GM12872 (cell line): ENCODE data around the gene SGTB.

Experiments
- CTCF ChIP-seq: IDR thresholded peaks from 3 replicates; pipeline ENCODE4 v1.5.1; 2011; ENCODE audit warnings: low read depth, mild to moderate bottlenecking, low read length, moderate library complexity; ENCODE audit not compliant: insufficient read depth

The SGTB gene

GRCh38 chr5:65707663-65708062 lies 14.2 kb downstream of the SGTB start:
- no peak for TF ChIP-seq CTCF

- no peak for TF ChIP-seq CTCF
Observed at GRCh38 chr5:65704621-65705239, 17.2 kb downstream of the SGTB start.

- no peak for TF ChIP-seq CTCF
Observed at GRCh38 chr5:65702036-65702435, 19.9 kb downstream of the SGTB start.

- TF ChIP-seq CTCF: no peak
Observed at GRCh38 chr5:65699338-65699737, 22.6 kb downstream of the SGTB start.

GRCh38 chr5:65696892-65697291 lies 25.0 kb downstream of the SGTB start:
- TF ChIP-seq CTCF: no peak

- no peak for TF ChIP-seq CTCF
Observed at GRCh38 chr5:65695896-65696295, 26.0 kb downstream of the SGTB start.

GRCh38 chr5:65695162-65695755 lies 26.6 kb downstream of the SGTB start:
- TF ChIP-seq CTCF: no peak

GRCh38 chr5:65693121-65693520 lies 28.8 kb downstream of the SGTB start:
- no peak for TF ChIP-seq CTCF
